HG03139 (cell line): ENCODE data around the gene VARS1.
"Not testable (repeated sequence)": the region's sequence is repeated elsewhere in the genome, so short reads cannot be mapped to it uniquely, and the experiment has no call there.

Experiments used
- ATAC-seq: cut with Tn5 transposase; IDR thresholded peaks from one replicate; pipeline ENCODE4 v1.9.1; 2021; ENCODE audit not compliant: unreplicated experiment

The VARS1 gene

DNA sequence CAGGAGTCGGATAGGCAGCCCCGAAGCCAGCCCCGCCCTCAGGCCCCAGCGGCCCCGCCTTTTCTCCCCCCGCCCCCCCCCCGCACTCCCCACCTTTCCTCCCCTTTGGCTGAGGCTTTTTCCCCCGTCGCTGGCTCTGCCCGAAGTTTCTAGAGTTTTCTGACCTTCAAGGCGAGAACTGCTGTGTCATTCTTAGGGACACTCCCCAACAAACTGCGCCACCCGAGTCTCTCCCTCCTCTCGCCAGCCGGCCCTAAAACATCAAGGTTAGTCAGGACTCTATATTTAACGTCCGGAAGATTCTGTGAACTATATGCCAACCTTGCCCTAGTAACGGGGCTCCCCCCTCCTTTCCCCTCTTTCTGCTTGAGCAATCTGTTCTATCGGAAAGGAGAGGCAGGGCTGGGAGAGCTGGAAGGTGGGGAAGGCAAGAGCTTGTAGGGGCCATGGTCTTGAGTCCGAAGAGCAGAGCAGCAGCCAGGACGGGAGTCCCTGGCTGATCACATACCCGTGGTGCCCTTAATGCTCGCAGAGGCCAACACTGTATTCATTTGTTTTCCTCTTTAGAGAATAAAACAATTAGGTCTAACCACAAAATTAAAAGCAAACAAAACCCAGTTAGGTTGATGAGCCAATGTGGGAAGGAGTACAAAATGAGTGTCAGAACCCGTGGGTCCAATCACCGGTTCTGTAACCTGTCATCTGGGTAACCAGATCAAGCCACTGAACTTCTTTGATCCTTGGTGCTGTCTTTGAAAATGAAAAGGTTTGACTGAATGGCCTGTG, 26.7 kb upstream of the VARS1 start:
- no peak for ATAC-seq

GRCh38 chr6:31821301-31822035, 25.9 kb upstream of the VARS1 start:
- ATAC-seq: no peak

GRCh38 chr6:31820399-31820798, 24.8 kb upstream of the VARS1 start:
- not testable (repeated sequence) for ATAC-seq

- no peak for ATAC-seq
Measured at GRCh38 chr6:31819871-31820299, 24.3 kb upstream of the VARS1 start.

GRCh38 chr6:31817929-31818511, 22.5 kb upstream of the VARS1 start:
- not testable (repeated sequence) for ATAC-seq

DNA sequence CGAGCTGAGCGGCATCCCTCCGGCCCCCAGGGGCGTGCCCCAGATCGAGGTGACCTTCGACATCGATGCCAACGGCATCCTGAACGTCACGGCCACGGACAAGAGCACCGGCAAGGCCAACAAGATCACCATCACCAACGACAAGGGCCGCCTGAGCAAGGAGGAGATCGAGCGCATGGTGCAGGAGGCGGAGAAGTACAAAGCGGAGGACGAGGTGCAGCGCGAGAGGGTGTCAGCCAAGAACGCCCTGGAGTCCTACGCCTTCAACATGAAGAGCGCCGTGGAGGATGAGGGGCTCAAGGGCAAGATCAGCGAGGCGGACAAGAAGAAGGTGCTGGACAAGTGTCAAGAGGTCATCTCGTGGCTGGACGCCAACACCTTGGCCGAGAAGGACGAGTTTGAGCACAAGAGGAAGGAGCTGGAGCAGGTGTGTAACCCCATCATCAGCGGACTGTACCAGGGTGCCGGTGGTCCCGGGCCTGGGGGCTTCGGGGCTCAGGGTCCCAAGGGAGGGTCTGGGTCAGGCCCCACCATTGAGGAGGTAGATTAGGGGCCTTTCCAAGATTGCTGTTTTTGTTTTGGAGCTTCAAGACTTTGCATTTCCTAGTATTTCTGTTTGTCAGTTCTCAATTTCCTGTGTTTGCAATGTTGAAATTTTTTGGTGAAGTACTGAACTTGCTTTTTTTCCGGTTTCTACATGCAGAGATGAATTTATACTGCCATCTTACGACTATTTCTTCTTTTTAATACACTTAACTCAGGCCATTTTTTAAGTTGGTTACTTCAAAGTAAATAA, 21.8 kb upstream of the VARS1 start:
- ATAC-seq: not testable (repeated sequence)

GRCh38 chr6:31815025-31815838, 19.7 kb upstream of the VARS1 start, which contains the start of the genes HSPA1A and HSPA1L:
TSS of gene HSPA1A (plus strand) at chr6:31815543. CDS start at chr6:31815757, 214 bp downstream.
TSS of gene HSPA1L (minus strand) at chr6:31815283. CDS start at chr6:31811972, 3,311 bp downstream.
- ATAC-seq: no peak

GRCh38 chr6:31814677-31815024, 19.1 kb upstream of the VARS1 start:
- ATAC-seq: no peak

DNA sequence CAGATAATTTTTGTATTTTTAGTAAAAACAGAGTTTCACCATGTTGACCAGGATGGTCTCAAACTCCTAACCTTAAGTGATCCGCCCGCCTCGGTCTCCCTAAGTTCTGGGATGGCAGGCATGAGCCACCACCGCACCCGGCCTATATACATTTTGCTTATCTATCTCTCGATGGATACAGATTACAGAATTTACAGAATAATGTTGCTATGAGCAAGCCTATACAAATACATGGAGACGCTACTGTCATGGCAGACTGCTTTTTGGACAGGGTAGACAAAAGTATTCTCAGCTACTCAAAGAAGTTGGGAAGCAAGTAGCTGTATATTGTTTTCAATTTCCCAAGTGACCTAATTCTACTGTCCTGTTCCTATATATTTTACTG, 17.9 kb upstream of the VARS1 start:
- ATAC-seq: no peak

DNA sequence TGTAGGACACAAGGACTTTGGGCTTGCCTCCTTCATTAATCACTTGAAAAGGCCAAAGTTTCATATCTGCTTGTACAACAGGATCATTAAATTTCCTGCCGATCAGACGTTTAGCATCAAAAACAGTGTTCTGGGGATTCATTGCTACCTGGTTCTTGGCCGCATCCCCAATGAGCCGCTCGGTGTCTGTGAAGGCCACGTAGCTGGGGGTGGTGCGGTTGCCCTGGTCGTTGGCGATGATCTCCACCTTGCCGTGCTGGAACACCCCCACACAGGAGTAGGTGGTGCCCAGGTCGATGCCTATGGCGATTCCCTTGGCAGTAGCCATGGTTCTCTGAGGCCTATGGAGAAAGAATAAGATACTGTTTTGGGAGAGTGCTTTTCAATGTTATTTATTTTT, 16.1 kb upstream of the VARS1 start:
- no peak for ATAC-seq

DNA sequence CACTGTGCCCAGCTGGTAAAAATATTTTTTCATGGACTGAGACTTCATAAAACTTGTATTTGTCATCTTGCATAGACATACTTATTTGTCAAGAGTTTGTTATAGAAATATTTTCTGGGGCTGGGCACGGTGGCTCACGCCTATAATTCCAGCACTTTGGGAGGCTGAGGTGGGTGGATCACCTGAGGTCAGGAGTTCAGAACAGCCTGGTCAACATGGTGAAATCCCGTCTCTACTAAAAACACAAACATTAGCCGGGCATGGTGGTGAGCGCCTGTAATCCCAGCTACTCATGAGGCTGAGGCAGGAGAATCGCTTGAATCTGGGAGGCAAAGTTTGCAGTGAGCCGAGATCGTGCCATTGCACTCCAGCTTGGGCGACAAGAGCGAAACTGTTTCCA, 13.0 kb upstream of the VARS1 start:
- ATAC-seq: not testable (repeated sequence)

DNA sequence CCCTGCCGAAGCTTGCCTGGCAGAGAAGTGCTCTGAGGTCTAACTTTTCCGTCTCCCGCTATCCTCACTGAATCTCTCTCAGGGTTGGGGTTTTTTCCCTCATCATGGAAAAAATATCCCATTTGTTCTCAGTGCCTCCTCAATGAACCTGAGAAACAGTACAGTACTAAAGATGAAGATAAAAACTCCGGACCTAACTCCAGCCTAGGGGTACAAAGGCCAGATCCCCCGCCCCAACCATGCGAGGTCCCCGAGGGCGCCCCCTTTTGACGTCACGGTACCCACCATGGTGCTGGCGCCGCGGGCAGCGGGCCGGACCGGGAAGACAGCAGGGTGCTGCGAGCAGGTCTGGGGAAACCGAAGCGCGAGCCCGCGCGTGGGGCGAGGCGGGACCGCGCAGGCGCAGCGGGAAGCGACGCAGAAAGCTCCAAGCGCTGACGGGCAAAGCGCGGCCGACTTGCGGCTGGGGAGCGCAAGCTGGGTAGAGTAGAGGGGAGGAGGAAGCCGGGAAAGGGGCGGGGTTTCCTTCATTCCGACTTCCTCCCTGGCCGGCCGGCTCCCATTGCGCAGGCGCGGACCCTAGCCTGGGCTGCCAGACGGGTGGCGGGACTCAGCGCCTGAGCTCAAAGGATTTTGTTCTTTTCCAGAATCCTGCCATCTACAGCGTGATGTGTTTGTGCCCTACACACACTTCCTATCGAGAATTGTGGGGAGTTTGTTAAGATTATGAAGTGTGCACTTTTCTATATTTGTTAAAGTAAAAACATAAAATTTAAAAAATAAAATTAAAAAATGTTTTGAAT, 11.1 kb upstream of the VARS1 start, which contains the start of gene LSM2:
TSS of gene LSM2 (minus strand) at position 497 of the 803 bp plus-strand sequence. CDS start at position 288, 209 bp downstream.
- peak; percentile 93 for ATAC-seq

- ATAC-seq: no peak
Measured at GRCh38 chr6:31805939-31806469, 10.5 kb upstream of the VARS1 start.

DNA sequence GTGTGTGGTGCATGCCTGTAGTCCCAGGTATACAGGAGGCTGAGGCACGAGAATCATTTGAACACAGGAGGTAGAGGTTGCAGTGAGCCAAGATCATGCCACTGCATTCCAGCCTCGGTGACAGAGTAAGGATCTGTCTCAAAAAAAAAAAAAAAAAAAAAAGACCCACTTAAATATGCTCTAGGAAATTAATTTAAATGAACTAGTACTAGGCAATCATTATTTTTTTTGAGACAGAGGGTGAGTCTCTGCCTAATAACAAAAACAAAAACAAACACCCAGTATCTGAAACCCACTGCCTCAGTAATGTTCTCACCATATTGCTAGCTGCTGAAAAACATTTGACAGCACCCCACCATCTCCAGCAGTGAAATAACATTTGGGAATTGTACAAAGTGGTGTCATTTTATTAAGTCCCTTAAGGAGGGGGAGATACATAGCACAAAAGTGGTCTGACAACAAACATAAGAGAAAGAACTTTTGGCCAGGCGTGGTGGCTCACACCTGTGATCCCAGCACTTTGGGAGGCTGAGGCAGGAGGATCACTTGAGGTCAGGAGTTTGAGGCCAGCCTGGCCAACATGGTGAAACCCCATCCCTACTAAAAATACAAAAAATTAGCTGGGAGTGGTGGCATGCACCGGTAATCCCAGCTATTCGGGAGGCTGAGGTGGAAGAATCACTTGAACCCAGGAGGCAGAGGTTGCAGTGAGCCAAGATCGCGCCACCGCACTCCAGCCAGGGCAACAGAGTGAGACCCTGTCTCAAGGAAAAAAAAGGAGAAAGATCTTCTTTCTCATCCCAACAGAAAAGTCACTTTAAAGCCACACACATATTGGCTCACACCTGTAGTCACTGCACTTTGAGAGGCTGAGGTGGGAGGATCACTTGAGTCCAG, 5.7 kb upstream of the VARS1 start:
- ATAC-seq: not testable (repeated sequence)

GRCh38 chr6:31799781-31800180, 4.2 kb upstream of the VARS1 start:
- ATAC-seq: no peak

GRCh38 chr6:31797588-31797987, 2.0 kb upstream of the VARS1 start:
- ATAC-seq: no peak

- ATAC-seq: no peak
Measured at GRCh38 chr6:31796993-31797385, 1.4 kb upstream of the VARS1 start.
